Suppressor macrophage treated with lipopolysaccharide for 4 hours (primary cell): ENCODE data around the gene TRIM16.
"Not testable (repeated sequence)": the region's sequence is repeated elsewhere in the genome, so short reads cannot be mapped to it uniquely, and the experiment has no call there.

ENCODE experiments used
- DNase-seq: peaks from one replicate; pipeline ENCODE4 v3.0.0-alpha.2; 2020

TRIM16 gene

DNA sequence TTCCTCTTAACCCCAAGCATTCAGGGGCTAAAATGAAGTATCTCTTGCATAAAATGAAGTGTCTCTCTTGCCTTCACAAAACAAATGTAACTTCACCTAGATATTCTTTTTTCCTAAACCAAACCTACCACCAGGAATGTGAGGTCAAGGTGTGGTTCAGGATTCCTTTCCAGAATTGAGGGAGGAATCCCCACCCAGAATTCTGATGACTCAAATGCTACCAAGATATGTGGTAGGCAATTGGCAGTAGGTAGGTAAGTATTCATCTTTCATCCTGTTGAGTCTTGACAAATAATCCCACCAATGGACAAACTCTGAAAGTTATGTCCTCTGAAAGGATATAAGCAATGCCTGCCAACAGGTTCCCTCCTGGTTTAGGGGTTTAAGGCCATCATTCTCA lies 26.2 kb downstream of the TRIM16 start:
- no peak for DNase-seq

DNA sequence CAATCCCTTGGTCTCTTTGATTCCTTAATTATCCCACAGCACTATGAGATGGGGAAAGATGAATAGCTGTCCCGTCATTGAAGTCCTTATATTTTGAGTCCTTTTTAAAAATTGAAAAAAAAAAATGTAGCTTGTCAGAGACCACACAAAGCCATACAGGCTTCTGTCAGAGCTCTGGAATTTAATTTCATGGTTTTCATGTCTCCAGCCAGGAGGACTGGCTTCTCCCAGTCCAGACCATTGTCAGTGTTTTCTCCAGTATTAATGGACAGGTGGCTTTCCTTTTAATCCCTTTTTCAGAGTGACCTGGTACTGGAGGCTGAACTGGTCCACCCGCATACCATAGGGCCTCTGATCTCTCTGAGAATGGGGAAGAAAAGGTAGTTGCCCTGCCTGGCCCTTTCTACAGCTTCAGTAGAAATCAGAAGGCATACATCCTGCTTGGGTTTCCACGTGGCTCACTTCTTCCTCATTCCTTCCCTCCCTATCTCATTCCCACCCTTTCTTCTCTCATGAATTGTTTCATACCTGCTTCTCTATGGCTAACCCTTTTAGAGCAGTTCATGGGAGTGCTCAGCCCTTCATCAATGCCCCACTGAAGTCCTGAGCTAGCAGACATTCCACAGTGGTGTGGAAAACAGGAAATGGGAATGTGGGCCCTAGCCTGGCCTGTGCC lies 29.1 kb downstream of the TRIM16 start:
- no peak for DNase-seq

DNA sequence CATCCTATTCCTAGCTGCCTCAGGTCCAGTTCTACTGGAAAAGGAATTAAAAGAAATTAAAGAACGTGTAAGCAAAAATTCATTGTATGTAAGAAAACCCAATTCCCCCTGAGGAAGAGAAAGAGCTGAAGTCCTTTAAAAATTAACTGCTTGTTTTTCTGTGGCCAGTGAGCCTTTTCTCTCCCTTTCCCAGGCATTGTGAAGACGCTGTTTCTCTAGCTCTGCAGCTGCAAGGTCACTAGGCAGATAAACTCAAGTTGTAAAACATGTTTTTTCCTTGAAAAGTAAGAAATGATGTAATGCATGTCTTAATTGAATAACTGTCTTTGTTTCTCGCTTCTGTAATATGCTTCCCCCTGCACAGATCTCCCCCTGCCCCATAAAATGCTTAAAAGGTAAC lies 29.7 kb downstream of the TRIM16 start:
- not testable (repeated sequence) for DNase-seq

DNA sequence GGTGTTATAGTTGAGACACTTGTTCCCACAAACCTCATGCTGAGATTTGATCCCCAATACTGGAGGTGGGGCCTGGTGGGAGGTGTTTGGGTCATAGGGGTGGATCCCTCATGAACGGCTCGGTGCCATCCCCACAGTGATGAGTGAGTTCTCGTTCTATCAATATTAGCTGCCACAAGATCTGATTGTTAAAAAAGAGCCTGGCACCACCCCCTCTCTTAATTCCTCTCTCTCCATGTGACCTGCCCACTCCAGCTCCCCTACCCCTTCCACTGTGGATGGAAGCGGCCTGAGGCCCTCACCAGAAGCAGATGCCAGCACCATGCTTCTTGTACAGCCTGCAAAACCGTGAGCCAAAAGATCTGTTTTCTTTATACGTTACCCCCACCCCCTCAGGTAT lies 31.2 kb downstream of the TRIM16 start:
- no peak for DNase-seq

DNA sequence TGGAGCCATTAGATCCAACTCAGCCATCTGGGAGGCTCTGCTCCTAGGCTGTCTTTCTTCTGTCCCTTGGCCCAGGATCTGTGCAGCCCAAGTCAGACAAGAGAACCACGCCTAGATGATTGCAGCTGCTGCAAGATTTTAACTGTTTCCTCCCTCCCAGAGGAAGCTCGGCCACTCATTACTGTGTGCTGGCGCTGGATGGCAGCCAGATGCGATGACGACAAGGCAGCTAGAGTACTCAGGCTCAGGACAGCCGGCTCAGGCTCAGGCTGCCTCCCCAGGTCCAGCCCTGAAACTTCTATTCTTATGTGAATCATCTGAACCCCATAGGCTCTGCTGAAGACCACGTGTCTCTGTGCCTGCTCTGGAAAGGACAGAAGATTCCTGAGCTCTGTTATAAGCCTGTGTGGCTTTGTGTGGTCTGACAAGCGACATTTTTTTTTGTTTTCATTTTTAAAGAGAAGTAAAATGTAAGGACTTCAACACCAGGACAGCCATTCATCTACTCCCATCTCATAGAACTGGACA lies 32.5 kb downstream of the TRIM16 start:
- peak; percentile 96 for DNase-seq

DNA sequence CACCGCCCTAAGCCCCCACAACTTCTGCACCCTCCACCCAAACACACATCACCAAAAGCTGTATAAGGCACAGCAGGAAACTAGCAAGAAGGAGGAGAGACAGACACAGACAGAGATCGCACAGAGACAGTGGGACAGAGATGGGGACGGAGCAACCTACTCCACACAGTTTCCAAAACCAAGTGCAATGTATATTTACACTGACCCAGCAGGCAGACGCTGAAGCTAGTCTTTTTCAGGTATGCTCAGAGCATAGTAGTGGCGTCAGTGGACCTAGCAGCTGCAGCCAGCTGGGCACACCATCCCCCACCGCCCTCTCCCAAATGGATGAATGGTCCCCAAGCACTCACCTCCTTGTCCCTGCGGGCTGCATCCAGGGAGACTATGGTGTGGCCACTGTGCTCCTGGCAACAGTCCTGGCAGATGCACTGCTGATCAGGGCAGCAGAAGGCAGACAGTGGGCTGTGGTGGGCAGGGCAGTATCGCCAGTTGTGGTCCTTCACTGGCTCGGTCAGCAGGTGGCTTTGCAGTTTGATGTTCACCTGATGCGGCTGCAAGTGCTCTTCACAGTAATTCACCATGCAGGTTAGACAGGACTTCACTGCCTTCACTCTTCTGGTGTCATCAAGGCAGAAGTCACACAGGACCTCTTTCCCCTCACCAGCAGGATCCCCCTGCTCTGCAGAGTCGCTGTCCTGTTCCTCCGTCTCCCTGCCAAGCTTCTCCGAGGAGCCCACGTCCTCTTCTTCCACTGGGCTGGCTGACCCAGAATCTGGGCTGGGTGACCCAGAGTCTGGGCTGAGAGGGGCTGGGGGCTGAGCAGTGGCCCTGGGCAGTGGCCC lies 33.1 kb downstream of the TRIM16 start:
- DNase-seq, result no peak

DNA sequence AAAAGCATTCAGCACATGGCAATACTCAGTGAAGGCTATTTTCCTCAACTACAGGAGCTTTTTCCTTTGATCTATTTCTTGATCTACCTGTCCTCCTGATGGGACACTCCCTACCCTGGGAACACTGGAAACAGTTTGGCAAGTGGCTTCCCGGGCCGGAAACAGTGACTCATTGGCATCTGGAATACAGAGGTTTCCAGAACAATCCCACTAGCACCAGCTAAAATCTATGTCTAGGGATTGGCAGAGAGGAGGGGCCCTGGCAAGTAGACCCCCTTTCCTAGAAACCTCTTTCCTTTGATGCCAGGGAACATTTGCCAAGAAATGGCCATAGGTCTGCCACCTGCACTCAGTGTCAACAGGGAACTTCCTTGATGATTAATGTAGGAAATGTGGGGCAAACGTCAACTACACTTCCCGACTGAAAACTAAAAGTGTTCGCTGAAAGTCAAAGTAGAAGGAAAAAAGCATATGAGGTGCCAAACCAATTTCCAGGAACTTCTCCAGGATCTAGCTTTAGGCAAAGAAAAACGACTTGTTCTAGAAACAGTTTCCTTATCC lies 34.2 kb downstream of the TRIM16 start:
- peak; percentile 11 for DNase-seq

DNA sequence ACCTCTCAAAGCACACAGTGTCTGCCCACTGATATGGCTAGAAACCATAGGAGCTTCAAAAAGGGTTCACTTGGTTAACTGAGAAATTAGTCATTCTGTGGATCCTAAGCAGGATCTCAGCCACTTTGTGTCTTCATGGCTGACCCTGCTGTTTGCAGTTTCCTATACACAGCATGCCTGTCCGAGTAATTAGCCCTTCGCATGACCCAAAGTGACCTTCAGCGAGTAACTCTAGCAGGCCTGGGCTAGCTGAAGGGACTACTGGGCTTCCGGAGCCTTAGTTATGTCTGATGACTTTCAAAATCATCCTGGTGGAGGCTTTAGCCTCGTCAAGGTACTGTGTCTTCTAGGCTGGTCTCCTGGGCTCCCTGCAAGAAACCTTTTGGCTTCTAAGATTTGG lies 35.7 kb downstream of the TRIM16 start:
- no peak for DNase-seq

DNA sequence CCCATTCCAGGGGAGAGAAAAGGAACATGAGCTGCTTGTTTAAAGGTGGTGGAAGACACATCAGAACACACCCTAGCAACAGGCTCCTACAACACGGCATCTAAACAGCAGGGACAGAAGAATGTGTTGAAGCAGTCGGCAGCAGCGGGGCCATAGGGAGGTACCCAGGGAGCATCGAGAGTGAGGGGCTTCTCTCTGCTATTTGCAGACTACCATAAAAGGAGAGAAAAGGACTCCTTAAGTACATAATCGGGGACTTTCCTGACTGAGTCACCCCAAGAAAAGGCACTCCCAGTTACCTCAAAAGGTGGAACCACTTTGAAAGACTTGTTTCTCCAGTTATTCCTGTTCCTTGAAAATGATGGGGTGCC lies 38.2 kb downstream of the TRIM16 start:
- not testable (repeated sequence) for DNase-seq

DNA sequence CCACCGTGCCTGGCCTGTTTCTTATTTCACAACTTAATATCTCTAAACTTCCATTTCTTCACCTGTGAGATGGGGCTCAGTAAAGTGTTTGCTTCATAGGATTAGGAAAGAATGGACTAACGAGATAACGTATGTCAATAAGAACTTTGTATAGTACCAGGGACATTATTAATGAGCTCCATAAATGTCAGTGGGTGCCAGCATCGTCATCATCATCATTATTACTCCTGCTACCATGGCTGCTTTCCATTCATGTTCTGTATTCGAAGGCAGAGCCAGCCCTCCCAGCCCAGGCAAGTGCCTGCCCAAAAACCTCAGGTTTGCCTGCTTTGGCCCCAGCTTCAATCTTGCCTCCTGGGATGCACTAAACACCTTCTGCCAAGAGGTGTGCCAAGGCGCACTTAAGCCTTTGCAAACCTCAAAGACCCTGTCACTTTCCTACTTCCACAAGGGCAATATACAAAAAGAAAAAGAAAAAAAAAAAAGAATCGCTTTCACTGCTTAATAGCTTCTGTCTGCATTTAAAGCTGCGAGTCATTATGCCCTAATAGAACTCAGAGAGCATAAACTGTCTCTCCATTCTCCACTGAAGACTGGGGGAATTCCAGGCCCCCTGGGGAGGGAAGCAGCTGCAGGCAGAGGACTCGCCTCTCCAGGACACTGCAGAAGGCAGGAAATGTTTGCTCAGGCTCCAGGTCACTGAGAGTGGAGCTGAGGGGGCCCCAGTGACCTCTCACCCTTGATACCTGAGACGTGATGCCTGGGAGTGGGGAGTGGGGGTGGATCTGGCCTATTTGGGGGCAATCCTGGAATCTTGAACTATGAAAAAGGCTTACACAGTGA lies 38.8 kb downstream of the TRIM16 start:
- peak; percentile 24 for DNase-seq

DNA sequence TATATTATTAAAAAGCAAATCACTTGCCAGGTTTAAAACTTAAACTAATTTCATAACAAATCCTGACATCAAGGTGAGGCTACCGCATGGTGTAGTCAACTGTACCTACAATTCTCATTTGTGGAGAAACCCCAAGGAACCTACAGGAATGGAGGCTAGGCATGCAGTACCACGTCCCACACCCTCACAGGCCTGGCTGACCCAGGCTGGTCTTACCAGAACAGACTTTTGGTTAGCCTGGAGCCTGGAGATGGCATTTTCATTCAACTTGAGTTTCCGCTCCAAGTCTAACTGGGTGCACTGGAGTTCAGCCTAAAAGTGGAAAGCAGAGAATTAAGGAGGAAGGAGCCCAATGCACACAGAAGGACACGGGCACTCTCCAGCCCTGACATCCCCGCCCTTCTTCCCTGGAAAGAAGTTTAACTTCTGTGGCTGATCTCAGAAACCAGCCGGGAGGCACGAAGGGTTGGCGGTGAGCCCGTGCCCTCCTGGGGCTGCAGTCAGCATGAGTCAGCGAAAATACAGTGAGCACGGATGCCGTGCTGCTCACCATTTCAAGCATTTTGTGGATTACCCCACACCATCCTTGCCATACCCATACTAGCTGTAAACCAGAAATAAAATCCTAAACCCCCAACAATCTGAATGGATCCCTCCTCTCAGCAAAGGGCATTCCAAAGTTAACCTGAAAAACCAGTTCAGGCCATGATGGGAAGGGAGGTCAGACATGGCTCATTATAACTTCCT lies 41.4 kb downstream of the TRIM16 start:
- not testable (repeated sequence) for DNase-seq

DNA sequence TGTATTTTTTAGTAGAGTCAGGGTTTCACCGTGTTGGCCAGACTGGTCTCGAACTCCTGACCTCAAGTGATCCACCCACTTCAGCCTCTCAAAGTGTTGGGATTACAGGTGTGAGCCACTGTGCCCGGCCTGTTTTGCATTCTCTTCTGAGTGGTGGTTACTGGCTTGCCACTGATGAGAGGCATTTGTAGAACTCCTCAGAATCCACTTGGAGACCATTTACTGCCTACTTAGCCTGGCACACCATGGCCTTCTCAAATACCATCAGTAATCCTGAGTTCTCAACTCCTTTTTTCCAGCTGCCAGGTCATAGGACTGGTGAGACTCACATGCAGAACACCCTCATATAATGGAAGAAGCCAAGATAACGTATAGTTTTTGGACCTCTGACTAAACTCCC lies 42.1 kb downstream of the TRIM16 start:
- DNase-seq, result not testable (repeated sequence)

DNA sequence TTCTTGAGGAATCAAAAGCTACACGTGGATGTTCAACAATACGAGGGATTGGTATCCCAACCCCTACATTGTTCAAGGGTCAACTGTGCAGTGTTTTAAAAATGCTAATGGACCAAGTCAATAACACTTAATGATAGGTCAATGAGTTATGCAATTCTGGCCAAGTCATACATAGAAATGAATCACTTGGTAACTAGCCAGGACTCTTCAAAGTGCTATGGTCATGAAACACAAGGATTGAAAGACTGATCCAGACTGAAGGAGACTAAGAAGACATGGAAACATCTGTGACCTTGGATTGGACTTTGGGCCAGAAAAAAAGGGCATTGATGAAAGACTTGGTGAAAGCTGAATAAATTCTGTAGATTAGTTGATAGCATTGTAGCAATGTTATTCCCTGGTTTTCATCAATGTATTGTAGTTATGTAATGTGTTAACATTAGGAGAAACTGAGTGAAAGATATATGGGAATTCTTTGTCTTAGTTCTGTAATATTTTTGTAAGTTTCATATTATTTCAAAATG lies 53.1 kb downstream of the TRIM16 start:
- DNase-seq, result not testable (repeated sequence)

DNA sequence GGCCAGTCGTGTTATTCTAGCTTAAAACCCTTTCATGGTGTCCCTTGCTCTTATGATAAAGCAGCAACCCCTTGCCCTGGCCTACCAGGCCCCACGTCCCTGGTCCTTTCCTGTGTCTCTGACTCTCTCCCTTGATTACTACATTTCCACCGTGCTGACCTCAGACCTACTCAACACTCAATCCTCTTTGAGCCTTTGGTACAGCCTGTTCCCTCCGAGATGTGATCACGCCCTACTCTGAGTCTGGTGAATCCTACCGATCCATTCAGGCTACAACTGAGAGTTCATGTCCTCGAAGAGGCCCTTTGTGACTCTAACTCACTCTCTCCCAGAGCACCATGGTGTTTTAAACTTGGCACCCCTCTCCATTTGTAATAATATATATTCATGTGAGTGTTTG lies 54.1 kb downstream of the TRIM16 start:
- not testable (repeated sequence) for DNase-seq

DNA sequence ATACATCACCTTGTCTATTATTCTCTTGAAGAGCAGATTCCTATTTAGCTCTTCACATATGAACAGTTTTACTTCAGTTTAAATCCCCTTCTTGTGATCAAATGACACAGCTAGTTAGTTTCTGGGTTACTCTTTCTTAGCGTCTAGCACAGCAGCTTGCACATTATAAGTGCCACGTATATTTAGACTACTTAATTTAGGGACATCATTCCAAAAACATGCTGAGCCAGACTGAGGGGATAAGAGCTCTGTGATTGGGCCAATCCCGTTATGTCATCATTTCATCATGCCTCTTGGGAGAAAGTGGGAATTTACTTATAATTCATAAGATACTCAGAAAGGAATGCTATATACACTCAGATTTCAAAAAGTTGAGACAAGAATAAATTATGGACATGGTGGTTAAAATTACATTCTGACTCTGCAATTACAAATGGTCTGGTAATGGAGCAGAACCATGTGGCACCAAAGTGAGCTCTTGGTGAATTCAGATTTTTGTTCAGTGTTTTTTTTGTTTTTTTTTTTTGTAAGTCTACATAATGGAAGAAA lies 60.4 kb downstream of the TRIM16 start:
- not testable (repeated sequence) for DNase-seq

DNA sequence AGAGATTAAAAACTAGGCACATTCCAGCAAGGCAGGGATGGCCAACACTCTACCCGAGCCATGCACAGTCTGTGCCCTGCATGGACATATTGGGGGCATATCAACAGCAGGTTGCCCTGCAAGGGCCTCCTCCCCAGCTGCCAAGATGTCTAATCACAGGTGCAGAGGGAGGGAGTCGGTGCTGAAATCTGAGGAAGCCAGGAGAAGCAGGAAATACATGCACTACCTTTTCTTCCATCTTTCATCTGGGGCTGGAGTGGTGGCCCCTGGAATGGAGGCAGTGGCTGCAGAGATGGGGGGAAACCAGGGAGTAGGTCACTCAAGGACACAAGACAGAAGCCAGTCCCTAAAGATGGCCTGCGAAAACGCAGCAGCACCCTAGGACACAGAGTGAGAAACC lies 60.9 kb downstream of the TRIM16 start:
- not testable (repeated sequence) for DNase-seq

DNA sequence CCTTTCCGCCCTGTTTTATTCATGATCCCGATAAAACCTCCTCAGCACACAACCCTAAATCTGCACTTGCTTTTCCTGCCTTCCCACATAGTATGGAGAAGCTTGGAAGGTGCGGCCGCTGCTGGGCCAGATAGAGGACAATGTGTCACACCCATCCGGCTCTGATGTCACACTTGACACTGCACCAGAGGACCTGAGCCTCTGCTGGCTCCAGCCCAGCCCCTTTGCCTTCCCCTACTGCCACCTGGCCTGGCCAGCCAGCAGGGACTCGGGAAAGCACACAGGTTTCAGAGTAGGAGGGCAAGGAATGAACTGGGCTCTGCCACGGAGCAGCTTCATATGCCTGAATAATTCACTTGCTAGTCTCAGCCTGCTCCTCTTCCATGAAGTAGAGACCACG lies 62.0 kb downstream of the TRIM16 start:
- DNase-seq, result not testable (repeated sequence)

DNA sequence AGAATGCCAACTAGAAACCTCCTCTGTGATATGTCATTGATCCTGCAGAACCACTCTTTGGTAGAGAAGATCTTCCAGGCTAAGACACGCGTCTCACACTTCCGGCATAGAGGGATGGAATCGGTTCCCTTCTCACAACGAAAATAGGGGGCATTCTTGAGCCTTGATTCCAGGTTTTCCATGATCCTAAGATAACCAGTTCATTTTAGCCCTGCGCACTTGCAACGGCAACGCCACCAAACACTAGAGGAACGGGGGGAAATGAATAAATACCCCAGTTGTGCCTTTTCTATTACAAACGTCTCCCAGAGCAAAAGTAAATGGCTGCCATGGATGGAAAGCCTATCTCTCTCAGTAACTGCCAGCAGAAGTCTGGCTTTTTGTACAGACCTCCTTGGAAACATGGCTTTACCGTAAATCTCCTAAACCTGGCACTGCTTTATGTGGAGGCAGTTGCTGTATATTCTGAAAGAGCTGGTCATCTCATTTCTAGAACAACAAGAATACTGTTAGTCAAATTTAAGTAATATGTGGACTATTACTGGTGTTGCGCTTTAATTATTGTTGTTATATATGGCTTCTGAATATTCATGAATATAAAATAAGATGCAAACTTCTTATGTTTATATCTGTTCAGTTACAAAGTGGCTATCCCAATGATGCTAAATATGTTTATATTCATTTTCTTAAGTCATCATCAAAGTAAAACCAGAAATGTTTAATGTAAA lies 64.6 kb downstream of the TRIM16 start, which contains the start of gene FBXW10B:
FBXW10B (minus strand) TSS at position 374 of the 728 bp plus-strand sequence; CDS start at position 182, 192 bp downstream.
- DNase-seq, result not testable (repeated sequence)

DNA sequence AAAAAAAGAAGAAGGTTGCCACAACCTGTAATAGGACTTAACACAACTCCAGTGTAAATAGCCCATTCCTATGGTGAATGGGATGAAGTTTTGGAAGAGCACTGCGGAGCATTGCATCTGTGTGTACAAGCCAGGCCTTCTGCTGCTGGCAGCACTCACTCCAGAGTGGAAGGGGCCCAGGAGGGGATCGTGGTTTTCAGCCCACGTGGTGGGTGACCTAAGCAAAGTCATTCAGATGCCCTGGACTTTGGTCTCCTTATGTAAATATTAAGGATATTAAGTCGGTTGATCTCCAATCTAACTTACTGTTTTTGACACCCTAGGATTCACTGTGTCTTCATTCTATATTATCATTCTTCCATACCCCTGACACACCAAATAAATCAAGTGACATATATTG lies 67.3 kb downstream of the TRIM16 start:
- not testable (repeated sequence) for DNase-seq

DNA sequence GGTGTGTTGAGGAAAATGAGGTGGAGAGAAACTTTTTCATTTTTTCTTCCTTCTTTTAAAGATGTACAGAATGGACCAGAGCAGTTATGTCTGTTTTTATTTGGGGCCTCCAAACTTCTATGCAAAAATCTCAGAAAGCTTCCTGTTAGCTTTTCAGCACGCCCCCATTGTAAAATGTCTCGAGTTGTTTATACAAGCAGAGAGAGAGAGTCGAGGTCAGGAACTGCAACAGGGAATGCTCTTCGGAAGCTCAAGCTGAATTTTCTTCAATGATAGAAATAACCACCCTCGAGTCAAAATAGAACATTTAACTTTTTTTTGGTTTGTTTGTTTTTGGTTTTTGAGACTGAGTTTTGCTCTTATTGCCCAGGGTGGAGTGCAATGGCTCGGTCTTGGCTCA lies 68.3 kb downstream of the TRIM16 start:
- not testable (repeated sequence) for DNase-seq

DNA sequence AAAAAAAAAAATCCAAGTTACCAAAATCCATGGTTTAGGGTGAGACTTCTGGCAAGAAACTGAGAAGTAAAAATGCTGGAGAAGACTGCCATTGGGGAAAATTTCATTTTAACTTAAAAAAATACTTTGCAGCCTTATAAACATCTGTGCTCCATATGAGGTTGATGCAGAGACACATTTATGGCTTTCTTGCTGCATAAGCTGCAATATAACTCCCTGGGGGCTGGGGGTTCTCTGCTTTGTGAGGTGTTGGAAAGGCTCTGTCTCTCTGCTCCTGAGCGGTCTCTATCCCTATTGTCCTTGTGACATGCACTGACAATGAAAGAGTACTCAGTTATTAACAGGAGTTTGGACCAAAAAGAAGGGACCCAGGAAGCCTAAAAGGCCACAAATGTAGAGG lies 71.0 kb downstream of the TRIM16 start:
- not testable (repeated sequence) for DNase-seq
